ENCODE measurements around the gene RABL3.

DNA sequence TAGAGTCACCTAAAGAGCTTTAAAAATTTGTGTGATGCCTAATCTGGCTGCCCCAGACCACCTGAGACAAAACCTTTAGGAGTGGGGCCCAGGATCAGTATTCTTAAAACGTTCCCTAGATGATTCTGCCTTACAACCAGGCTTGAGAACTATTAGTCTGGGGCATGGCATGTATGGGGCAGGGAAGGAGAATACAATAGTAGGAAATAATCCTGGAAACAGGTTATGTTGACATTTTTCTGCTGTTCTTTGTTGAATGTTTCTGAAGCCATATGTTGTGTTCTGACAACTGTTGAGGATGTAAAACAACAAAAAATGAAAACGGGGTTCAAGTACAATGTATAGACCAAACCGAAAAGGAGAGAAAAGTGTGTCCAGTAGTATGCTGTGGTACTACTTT is 3.1 kb upstream of the RABL3 start:
- TF ChIP-seq, protein P1, sequence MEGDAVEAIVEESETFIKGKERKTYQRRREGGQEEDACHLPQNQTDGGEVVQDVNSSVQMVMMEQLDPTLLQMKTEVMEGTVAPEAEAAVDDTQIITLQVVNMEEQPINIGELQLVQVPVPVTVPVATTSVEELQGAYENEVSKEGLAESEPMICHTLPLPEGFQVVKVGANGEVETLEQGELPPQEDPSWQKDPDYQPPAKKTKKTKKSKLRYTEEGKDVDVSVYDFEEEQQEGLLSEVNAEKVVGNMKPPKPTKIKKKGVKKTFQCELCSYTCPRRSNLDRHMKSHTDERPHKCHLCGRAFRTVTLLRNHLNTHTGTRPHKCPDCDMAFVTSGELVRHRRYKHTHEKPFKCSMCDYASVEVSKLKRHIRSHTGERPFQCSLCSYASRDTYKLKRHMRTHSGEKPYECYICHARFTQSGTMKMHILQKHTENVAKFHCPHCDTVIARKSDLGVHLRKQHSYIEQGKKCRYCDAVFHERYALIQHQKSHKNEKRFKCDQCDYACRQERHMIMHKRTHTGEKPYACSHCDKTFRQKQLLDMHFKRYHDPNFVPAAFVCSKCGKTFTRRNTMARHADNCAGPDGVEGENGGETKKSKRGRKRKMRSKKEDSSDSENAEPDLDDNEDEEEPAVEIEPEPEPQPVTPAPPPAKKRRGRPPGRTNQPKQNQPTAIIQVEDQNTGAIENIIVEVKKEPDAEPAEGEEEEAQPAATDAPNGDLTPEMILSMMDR (IDR thresholded peaks at IDR 0.05 in 4 of 5, conservative IDR thresholded peaks at IDR 0.05 in 1 of 5) = no peak
- TF ChIP-seq POLR2A (IDR thresholded peaks at IDR 0.05) = no peak

Data from gastrocnemius medialis (tissue), 4 donors.